NOMO-1 treated with dmso at 0.1 percent for 144 hours (cell line): Measurements from ENCODE around the gene ARMC9.

ENCODE experiments used
- DNase-seq: peaks from one replicate; lab custom pipeline; 2025; ENCODE audit not compliant: unreplicated experiment; lab: John Stamatoyannopoulos, UW

The ARMC9 gene

DNA sequence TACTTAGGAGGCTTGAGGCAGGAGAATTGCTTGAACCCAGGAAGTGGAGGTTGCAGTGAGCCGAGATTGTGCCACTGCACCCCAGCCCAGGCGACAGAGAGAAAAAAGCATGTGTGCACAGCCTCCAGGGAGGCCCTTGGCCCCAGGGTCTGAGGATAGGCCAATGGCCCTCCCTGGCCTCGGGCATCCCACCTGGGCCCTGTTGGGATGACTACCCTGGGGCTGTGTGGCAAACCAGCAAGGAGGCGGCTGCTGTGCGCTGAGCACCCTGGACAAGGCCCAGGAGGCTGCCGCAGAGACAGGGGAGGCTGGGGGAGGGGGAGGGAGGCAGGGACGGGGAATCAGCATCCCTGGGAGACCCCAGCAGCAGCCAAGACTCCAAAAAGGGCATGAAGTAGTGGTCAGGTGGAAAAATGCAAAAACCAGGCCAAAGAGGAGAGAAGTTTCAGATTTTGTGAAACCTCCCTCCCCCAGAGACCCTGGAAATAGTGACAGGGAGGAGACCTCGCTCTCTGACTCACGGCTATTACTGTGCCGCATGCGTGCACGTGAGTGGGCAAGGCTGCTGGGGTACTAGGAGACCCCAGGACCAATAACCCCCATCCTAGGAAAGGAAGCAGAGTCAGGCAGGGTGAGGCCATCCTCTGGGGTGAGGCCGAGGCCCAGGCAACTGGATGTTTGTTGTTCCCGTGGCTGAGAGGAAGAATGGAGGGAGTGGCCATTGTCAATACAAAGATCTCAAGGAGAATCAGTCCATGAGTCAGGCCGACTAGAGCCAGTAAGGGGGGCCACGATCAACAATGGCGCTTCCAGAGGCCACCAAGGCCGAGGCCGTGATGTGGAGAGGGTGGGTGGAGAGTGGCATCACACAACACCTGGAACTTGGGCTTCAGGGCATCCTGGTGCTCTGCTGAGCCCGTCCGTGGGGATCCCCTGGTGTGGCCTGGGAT is 181.1 kb downstream of the ARMC9 start:
- DNase-seq = no peak

DNA sequence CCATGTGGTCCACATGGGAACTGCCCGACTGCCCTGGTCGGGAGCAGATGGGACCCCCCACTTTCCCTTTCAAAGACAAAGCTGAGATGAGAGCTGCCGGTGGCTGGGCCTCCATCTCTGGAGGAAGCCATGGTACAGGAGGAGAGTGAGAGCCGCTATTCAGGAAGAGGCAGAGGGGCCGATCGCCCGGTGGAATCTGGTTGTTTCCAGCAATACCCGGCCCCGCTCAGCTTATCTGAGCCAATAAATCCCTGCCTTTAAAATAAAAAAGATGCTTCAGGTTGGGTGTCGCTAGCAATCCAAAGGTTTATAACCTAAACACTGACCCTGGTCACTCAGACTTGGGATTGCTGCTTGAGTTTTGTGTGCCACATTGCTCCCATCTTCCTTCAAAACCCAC is 181.9 kb downstream of the ARMC9 start:
- no peak for DNase-seq

DNA sequence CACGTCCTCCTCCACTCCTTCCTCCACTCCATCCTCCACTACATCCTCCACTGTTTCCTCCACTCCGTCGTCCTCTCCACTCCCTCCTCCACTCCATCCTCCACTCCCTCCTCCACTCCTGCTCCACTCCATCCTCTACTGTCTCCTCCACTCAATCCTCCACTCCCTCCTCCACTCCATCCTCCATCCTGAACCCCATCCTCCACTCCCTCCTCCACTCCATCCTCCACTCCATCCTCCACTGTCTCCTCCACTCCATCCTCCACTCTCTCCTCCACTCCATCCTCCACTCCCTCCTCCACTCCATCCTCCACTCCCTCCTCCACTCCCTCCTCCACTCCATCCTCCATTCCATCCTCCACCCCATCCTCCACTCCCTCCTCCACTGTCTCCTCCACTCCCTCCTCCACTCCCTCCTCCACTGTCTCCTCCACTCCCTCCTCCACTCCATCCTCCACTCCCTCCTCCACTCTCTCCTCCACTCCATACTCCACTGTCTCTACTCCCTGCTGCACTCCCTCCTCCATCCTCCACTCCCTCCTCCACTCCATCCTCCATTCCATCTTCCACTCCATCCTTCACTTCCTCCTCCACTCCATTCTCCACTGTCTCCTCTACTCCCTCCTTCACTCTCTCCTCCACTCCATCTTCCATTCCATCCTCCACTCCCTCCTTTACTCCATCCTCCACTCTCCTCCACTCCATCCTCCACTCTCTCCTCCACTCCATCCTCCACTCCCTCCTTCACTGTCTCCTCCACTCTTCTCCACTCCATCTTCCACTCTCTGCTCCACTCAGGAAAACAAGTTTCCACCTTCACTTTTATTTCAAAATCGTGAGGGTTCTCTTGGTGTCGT is 182.8 kb downstream of the ARMC9 start:
- no peak for DNase-seq

DNA sequence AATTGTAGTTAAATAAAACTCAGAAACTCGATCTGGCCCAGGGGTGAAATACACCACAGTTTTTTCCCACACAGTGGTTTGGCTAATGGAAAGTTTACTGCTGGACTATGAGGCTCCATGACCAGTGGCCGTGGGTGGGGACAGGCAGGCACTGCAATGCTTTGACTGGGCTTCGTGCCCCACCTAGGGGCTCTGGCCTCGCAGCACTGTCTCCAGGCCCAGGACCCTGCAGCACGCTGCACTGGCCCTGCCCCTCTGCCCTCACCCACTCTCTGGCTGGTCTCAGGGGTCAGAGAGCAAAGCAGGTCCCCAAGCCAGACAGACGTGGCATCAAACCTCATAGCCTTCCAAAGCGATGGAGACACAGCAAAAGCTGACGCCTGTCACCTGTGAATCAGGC is 183.7 kb downstream of the ARMC9 start:
- DNase-seq = no peak

DNA sequence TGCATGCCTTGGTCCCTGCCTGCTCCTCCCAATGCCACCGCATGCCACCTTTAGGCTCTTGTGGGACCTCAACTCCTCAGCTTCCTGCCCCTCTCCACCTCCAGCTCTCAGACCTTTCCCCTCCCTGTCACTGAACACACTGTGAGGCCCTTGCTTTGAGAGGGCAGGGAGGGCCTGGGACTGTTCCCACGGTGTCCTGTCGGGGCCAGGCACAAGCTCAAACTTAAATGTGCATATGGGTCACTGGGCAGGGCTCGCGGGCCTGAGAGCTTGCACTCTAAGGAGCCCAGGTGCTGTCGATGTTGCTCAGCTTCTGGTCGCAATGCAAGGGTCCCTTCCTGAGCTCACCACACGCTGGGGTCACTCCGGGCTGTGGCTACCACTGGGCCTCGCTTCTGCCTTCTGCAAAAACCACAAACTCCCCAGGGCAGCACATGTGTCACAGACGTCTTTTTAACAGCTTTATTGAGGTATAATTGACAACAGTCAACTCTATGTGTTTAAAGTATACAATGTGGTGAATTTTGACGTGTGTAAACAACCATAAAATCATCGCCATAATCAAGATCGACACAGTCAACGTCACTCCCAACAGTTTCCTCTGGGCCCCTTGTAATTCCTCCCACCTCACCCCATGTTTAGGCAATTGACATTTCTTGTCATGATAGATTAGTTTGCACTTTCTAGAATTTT is 185.1 kb downstream of the ARMC9 start:
- DNase-seq = no peak

DNA sequence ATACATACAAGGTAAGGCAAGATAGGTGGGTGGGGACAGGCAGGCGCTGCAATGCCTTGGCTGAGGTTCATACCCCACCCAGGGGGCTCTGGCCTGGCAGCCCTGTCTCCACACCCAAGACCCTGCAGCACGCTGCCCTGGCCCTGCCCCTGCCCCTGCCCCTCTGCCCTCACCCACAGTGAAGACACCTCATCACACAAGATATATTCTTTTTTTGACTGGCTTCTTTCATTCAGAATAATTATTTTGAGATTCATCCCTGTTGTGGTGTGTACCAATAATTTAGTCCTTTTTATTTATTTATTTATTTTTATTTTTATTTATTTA is 185.6 kb downstream of the ARMC9 start:
- no peak for DNase-seq

DNA sequence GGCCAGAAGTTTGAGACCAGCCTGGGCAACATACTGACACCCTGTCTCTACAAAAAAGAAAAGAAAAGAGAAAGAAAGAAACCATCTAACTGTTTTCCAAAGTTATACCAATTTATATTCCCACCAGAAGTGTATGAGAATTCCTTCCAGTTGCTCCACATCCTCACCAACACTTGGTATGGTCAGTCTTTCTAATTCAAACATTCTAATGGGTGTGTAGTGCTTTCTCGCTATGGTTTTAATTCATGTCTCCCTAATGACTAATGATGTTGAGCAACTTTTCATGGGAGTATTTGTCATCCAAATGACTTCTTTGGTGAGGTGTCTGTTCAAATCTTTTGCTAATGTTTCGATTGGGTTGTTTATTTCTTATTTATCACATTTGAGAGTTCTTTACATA is 186.5 kb downstream of the ARMC9 start:
- DNase-seq = no peak

DNA sequence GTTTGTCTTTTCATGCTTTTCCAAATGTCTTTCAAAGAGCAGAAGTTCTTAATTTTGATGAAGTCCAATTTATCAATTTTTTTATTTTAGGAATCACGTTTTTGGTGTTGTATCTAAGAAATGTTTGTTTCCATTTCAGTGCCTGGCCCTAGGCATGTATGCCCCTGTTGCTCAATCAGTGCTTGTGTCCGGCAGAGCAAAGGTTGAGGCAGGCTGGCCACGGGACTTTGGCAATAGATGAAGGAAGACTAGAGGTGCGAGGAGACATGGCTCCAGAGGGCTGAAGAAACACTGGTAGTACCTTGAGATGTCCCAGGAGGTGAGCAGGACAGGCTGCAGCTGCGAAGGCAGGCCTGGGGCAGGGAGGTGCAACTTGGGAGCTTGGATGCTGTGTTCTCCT is 187.0 kb downstream of the ARMC9 start:
- DNase-seq = no peak

DNA sequence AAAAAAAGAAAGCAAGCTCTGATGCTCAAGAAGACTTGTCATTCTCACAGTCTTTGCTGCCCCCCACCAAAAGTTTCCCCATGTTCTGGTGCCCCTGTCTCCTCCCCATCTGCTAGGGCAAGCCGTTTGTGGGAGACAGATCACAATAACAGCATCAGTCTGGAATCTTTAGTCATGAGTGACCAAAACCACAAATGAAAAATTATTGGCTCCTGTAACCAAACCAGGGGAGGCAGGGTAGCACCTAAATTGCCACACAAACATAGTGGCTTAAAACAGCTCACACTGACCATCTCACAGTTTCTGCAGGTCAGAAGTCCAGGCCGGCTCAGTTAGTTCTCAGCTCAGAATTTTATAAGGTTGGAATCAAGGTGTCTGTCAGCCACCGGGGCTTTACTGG is 188.0 kb downstream of the ARMC9 start:
- DNase-seq = no peak

DNA sequence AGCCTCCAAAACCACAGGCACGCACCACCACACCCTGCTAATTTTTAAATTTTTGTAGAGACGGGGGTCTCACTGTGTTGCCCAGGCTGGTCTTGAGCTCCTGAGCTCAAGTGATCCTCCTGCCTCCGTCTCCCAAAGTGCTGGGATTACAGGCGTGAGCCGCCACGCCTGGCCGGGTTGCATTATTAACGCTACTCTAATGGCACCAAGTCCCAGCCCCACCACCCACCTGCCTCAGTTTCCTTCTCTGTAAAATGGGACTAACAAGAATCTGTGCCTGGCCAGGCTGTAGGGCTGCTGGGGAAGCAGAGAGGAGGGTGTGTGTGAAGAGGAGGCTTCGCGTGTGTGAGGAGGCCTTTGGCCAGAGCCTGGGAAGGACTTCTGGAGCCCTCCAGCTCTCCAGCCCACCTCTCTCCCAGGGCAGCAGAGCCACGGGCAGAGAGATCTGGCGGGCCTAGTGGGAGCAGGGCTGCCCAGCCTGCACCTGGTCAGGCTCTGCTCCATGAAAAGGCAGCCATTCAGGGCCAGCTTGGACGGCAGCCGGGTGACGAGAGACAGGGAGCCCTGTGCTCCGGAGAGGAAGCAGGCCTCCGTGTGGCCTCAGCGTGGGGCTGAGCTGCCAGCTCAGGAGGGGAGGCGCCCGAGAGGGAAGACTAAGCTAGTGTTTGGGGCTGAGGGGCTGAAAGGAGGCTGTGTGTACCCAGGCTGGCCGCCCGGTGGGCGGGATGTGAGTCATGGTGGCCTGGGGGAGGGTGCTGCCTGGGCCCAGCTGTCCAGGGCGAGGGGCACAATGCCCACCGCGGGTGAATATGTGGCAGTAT is 189.7 kb downstream of the ARMC9 start:
- peak; percentile 76 for DNase-seq

DNA sequence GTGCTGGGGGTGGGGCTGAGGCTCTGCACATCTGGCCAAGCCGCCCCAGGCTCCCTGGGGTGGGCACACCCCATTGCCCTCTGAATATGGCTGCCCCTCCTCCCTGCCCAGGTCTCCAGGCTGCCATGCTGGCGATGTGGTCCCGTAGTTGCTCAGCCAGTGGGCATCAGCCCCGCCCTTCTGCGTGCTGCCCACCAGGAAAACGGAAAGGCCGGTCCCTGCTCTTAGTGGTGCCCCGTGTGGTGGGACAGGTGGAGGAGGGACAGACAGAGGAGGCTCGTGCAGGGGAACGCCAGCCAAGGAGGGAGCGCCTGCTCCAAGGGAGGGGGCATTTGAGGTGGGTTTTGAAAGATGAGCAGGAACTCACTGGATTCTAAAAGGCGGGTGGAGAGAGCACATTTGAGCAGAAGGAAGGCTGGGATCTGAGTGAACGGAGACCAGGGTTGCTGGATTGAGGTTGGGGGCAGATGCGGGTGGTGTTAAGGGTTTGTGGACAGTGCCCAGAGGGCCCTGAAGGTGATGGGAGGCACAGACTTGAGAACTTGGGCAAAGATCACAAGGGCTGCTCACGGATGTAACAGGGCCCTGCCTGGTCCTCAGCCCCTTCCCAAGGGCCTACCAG is 190.4 kb downstream of the ARMC9 start:
- no peak for DNase-seq

DNA sequence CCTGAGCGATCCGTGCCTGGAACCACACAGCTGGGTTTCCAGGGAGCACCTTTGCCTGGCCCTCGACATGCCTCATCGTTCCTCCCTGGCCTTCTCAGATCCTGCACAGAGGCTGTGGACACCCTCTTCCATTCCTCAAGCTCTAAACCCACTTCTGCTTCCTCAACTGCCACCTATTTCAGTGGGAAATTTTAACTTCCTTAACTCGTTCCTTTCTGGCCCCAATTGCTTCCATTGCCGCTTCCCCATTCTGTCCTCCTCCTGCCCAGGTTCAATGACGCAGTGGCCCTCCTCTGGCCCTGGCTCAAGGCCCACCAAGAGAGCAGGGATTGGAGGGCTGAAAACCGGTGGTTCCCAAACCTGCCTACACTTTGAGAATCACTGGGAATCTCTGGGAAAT is 192.2 kb downstream of the ARMC9 start:
- peak; percentile 38 for DNase-seq

DNA sequence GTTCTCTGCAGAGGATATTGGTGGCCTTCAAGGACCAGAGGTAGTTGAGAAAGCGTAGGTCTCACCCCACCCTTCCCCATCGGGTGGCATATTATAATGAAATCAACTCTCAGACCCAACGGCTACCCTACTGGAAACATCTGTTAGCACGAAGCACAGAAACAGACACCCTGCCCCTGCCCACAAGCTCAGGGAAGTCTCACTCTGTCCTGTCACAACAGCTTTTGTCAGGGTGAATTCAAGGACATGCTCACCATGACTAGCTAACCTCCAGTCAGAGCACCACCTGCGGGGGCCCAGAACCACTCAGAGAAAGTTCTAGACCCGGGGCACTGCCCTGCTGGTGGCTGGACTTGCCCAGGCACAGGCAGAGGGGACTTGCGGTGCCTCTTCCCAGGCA is 193.6 kb downstream of the ARMC9 start:
- peak; percentile 88 for DNase-seq

DNA sequence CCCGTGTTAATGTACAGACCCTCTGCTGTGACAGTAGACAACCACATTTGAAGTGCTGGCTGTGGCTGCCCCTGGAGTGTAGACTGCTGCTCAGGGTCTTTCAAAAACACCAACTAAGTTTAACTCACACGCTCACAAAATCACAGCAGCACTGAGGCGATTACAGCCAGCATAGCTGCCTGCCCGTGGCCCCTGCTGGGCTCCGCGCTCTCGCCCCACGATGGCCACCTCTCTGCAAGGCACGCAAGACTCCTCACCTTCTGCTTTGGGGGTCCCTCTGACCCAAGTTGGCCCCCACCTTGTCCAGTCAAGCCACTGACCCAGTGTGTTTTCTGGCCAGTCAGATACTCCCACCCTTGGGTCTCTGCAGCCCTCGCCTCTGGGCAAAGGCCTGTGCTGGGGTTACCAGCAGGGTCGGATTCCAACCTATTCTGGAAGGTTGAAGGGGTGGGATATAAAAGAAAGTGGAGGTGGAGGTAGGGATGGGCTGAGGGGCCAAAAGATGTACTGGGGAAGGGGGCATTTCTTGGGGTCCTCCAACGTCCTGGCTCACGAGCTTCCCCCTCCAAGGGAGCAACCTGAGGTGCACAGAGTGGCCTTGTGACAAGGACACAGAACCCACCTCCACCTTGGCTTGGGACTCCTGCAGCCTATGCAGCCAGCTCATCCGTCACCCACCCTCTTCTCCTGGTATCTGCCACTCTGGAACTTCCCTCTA is 194.2 kb downstream of the ARMC9 start:
- DNase-seq = no peak

DNA sequence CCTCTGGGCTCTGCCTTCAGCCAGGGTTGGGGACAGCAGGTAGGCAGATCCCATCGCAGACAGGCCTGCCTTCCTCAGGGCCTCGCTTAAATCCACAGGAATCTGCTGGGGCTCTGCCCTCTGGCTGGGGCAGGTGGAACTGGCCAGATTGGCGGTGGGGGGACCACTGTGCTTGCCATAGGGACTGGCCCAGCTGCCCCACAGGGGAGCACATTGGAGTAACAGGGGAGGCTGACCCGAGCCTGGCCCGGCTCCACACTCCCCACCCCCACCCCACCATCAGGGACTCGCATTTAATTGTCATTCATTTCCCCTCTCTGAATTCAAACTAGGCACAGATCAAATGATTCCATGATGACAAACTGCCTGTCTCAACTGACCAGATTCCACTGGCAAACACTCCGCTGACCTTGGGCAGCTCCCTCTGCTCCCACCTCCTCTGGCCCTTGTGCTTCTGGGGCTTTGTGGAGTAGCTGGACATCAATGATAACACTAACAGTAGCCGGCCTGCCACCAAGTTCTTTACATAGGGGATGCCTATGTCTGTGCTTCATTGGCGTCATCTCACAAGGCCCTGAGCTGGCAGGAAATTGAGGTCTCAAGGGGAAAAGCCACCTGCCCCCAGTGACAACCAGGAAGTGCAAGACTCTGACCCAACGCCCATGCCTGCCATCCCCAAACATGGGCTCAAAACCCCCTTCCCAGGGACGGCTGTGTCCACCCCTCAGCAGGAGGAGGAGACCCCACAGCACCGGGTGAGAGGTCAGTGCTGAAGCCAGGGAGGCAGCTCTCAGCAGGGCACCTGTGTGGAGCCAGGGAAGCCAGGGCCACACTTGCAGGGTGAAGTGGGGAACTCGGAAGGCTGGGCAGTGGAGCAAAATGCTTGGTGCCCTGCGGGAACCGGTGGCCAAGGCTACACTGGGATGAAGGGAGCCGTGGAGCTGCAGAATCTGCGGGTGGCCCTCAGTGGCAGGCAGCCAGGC is 195.0 kb downstream of the ARMC9 start:
- no peak for DNase-seq

DNA sequence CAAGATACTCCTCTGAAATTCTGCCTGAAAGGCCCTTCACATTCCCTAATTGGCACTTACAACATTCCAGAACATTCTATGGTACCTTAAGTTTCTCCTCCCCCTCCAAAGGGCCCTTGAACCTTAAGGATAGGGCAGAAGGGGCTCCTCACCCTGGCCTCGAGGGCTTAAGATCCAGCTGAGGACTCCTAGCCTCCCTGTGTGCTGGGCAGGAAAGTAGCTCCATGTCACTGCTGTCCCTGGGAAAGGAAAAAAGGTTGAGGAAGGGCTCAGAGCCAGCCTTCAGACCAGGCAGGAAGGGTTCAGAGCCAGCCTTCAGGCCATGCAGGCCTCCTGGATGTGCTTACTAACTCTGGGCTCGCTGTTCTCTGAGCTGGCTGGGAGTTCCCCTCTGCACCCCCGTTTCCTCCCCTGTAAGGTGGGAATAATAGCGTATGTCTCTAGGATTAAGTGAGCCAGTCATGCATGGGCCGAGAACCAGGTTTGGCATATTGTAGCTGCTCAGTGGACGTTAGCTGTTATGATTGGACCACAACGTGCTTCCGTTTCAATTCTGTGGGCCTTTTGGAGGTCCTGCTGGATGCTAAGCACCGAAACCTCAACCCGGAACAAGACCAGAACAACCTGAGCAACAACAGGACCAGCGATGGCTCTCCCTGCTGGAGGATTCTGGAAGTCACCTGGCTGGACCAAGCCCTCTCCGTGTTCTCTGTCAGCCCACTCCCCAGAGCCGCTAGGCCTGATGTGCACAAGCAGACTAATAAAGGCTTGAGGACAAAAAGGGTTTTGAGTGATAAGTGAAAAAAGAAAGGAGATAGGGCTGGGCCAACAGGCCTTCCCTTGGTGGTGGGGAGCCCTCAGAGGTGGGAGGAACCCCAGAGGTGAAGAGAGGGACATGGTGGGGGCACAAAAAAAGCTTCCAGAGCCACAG is 196.0 kb downstream of the ARMC9 start:
- DNase-seq = peak; percentile 47
